Bronchial epithelial cell (primary cell): ENCODE measurements around the gene HGF. TPM values are rescaled to one million over a fixed set of nuclear protein-coding genes. Genes with fewer than 3 reads are reported as not detected.

Source experiments
- DNase-seq: peaks from one replicate; pipeline ENCODE4 v3.0.0-alpha.2; 2010; ENCODE audit warnings: low read depth
- FAIRE-seq: peaks from 2 replicates; lab custom pipeline; 2011; peaks lifted over from hg19 to GRCh38; lab: Jason Lieb, UNC
- H3K27me3 ChIP-seq: 2 replicates; pipeline ENCODE4 v1.5.1; 2011; ENCODE audit warnings: low read length; ENCODE audit not compliant: control insufficient read depth, insufficient read depth
- H3K36me3 ChIP-seq: 2 replicates; pipeline ENCODE4 v1.5.1; 2011; ENCODE audit warnings: low read length; ENCODE audit not compliant: control insufficient read depth, insufficient read depth
- H3K4me3 ChIP-seq: 2 replicates; pipeline ENCODE4 v1.5.1; 2011; ENCODE audit warnings: mild to moderate bottlenecking, low read depth, low read length, control low read depth
- CTCF ChIP-seq: IDR thresholded peaks from 2 replicates; pipeline ENCODE4 v1.5.1; 2011; ENCODE audit warnings: mild to moderate bottlenecking, moderate library complexity, low read length, control low read depth, inconsistent platforms; ENCODE audit not compliant: insufficient read depth, severe bottlenecking
- total RNA-seq: library from RNA; depleted of rRNA; stranded (reverse); fragments of >200 nt; gene quantifications from 2 replicates; pipeline ENCODE4 v1.2.1, GENCODE V29; 2014

HGF gene
- total RNA-seq, 1 donor from 2014 or later = 3.7 TPM

DNA sequence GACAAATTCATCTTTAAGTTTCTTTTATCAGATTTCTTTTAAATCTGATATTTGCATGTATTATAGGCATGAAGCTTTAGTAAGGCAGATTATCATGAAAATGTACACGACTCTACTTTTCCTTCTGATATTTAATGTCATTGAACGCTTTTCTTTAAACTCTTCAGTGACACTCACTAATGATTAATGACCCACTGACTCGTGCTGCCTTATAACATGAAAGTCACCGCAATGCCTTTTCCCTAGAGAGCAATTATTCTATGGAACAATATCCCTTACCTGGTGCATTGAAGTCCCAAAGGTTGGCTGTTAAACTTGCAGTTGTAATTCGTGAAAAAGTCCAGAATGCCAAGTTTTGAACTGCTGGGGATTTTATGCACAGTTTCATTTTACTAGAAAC, 33.4 kb upstream of the HGF start:
- FAIRE-seq (no peak), DNase-seq (no peak)
- TF ChIP-seq CTCF = no peak
- Histone ChIP-seq H3K36me3 (no peaks in the 10 kb centered on the region), H3K4me3 (no peak overlapping the region), H3K27me3 (no peaks in the 10 kb centered on the region)

DNA sequence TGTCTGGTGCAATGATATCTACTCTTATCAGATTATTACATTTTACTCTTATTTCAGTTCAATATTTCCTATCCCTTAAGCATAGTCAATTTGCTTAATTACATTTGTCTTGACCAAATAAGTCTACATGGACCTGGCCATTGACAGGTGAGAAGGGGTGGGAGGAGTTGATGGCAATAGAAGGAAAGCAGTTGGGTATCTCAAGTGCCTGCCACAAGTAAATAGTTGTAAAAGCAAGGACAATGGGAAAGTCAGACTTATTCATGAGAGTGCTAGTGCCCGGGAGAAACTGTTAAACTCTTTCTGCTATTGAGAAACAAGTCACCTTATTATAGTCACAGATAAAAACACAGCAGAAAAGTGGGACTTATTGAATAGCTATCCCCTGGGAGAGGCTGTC, 32.4 kb upstream of the HGF start:
- Histone ChIP-seq H3K27me3 (no peaks in the 10 kb centered on the region), H3K4me3 (no peak overlapping the region), H3K36me3 (no peaks in the 10 kb centered on the region)
- TF ChIP-seq CTCF = no peak
- DNase-seq (no peak), FAIRE-seq (no peak)

DNA sequence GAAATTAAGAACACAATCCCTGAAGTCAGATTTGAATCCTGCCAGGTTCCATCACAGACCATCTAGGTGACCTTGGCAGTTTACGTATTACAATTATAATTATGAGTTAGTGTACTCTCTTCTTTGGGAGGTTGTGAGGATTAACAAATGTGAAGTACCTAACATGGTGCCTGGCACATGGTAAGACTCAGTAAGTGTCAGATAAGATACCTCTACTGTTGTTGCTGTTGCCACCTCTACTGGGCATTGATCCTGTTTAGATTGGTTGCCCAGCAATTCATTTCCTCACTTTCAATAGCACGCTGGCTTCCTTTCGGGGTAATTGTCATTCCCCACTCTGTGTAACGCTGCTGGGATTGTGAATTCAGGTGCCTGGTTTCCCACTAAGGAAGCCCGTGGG, 31.7 kb upstream of the HGF start:
- H3K36me3 ChIP-seq = no peaks in the 10 kb centered on the region
- no peak for FAIRE-seq
- DNase-seq = no peak
- H3K4me3 ChIP-seq = no peak overlapping the region
- no peak for TF ChIP-seq CTCF
- no peaks in the 10 kb centered on the region for H3K27me3 ChIP-seq

DNA sequence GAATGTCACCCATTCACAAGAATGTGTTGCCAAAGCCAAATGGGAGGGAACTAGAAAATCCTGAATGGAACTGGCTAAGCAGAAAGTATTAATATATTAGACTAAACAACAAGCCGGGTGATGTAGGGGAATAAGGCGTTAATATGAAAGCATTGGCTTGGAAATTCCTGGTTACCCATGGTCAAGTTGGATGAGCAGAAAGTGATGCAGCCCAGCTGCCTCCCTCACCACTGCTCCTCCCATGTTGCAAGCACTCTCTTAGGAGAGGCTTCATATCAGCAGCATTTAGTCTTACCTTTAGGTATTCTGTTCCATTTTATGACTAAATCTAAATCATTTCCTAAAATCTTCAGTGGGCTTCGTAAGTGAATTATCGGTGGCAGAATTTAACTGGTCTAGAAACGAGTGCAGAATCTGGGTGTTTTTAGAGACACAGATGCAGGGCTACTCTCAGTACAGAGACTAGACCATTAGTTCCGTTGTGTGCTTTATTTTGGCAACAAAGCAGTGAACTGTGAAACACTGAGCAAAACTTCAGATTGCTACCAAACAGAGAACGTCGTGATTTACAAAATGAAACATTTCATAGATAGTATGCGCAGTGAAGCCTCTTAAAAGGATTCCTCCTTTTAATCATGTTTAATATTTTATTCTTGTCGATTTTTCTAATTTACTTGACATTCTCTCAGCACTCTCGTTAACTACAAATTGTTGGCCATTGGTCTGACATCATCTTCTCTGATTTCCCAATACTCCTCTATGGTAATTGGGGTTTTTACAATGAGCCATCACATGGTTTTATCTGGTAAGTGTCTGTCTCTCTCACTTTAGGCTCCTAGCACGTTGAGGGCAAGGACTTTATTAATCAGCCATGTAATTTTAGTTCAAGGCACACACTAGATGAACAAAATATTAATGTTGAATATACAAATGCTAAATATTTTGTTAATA, 22.0 kb upstream of the HGF start:
- no peaks in the 10 kb centered on the region for H3K27me3 ChIP-seq
- no peak for DNase-seq
- no peak for FAIRE-seq
- no peaks in the 10 kb centered on the region for H3K36me3 ChIP-seq
- H3K4me3 ChIP-seq = no peak overlapping the region
- TF ChIP-seq CTCF = no peak

- FAIRE-seq = no peak
- no peaks in the 10 kb centered on the region for H3K36me3 ChIP-seq
- H3K27me3 ChIP-seq = no peaks in the 10 kb centered on the region
- no peak for TF ChIP-seq CTCF
- no peak overlapping the region for H3K4me3 ChIP-seq
- no peak for DNase-seq
Measured at GRCh38 chr7:81790686-81791085, 20.8 kb upstream of the HGF start.
